IMR-90 (cell line): ENCODE results near the gene MAPK8IP3. TPM values are rescaled to one million over a fixed set of nuclear protein-coding genes. Genes with fewer than 3 reads are reported as not detected.

ENCODE experiments used
- ATAC-seq: fragments of 200-7000 bp; cut with Tn5 transposase; 2 replicates; pipeline ENCODE4 v1.9.1; 2020; ENCODE audit warnings: low read depth, mild to moderate bottlenecking, moderate library complexity
- BruUV-seq: library from RNA; stranded (reverse); fragments of 400-500 nt; replicated peaks from 2 replicates; lab custom pipeline; 2021; lab: Mats Ljungman, UMichigan
- CTCF ChIA-PET: fragments of 300-600 bp; formaldehyde crosslinking; extraction: SDS; loops from one replicate; lab custom pipeline; 2021; ENCODE audit warnings: antibody characterized with exemption; lab: Yijun Ruan, JAX
- POLR2A ChIA-PET: fragments of 300-600 bp; sonication (Branson Sonifier 250); formaldehyde crosslinking; loops from one replicate; lab custom pipeline; 2022; ENCODE audit warnings: antibody characterized with exemption; ENCODE audit not compliant: unreplicated experiment; lab: Charles Lee
- DNase-seq: peaks from one replicate; pipeline ENCODE4 v3.0.0; 2013
- H2AFZ ChIP-seq: replicated peaks from 2 replicates; pipeline ENCODE3; 2013; ENCODE audit warnings: low read length, mild to moderate bottlenecking; ENCODE audit not compliant: poor library complexity
- H2AK5ac ChIP-seq: 2 replicates; pipeline ENCODE4 v1.6.1; 2013; ENCODE audit warnings: low read depth, low read length, inconsistent platforms
- H2AK9ac ChIP-seq: replicated peaks from 2 replicates; pipeline ENCODE3; 2013; ENCODE audit warnings: mild to moderate bottlenecking, low read depth, low read length, moderate library complexity; ENCODE audit not compliant: poor library complexity
- H2BK120ac ChIP-seq: 2 replicates; pipeline ENCODE4 v1.6.1; 2013; ENCODE audit warnings: low read depth, low read length, inconsistent platforms
- H2BK15ac ChIP-seq: 3 replicates; pipeline ENCODE4 v1.6.1; 2013; ENCODE audit warnings: low read depth, low read length, inconsistent platforms
- H2BK20ac ChIP-seq: 2 replicates; pipeline ENCODE4 v1.6.1; 2013; ENCODE audit warnings: low read depth, mild to moderate bottlenecking, inconsistent platforms, low read length, moderate library complexity
- H2BK5ac ChIP-seq: 2 replicates; pipeline ENCODE4 v1.6.1; 2013; ENCODE audit warnings: mild to moderate bottlenecking, low read depth, low read length, inconsistent platforms; ENCODE audit not compliant: poor library complexity, severe bottlenecking
- H3K14ac ChIP-seq: replicated peaks from 2 replicates; pipeline ENCODE4 v1.6.1; 2013; ENCODE audit warnings: low read depth, low read length, inconsistent platforms
- H3K18ac ChIP-seq: 2 replicates; pipeline ENCODE4 v1.6.1; 2013; ENCODE audit warnings: low read depth, low read length, control low read depth
- H3K23ac ChIP-seq: 2 replicates; pipeline ENCODE4 v1.6.1; 2013; ENCODE audit warnings: low read depth, low read length, inconsistent platforms
- H3K27ac ChIP-seq: 2 replicates; pipeline ENCODE4 v1.5.1; 2013; ENCODE audit warnings: mild to moderate bottlenecking, control low read depth, low read length; ENCODE audit not compliant: insufficient read depth
- H3K27me3 ChIP-seq: 2 replicates; pipeline ENCODE4 v1.6.1; 2013; ENCODE audit warnings: low read length; ENCODE audit not compliant: control insufficient read depth, insufficient read depth
- H3K36me3 ChIP-seq: 2 replicates; pipeline ENCODE4 v1.6.1; 2013; ENCODE audit warnings: low read length, mixed read lengths; ENCODE audit not compliant: control insufficient read depth, insufficient read depth
- H3K4ac ChIP-seq: 2 replicates; pipeline ENCODE4 v1.6.1; 2013; ENCODE audit warnings: low read depth, low read length, inconsistent platforms
- H3K4me1 ChIP-seq: 2 replicates; pipeline ENCODE4 v1.6.1; 2013; ENCODE audit warnings: low read length, mixed read lengths; ENCODE audit not compliant: control insufficient read depth, insufficient read depth
- H3K4me2 ChIP-seq: 2 replicates; pipeline ENCODE4 v1.6.1; 2013; ENCODE audit warnings: low read depth, mild to moderate bottlenecking, control low read depth, low read length, moderate library complexity
- H3K4me3 ChIP-seq: 2 replicates; pipeline ENCODE4 v1.5.1; 2013; ENCODE audit warnings: low read depth, mild to moderate bottlenecking, control low read depth, low read length, moderate library complexity; ENCODE audit not compliant: insufficient read depth
- H3K56ac ChIP-seq: 2 replicates; pipeline ENCODE4 v1.6.1; 2013; ENCODE audit warnings: low read length, inconsistent platforms; ENCODE audit not compliant: insufficient read depth; ENCODE audit errors: extremely low read depth
- H3K79me1 ChIP-seq, 2 experiments: 2 replicates each; pipeline ENCODE4 v1.6.1; 2013; ENCODE audit warnings: low read length in 2 of 2, inconsistent platforms in 1 of 2, low read depth in 1 of 2
- H3K9ac ChIP-seq: 2 replicates; pipeline ENCODE4 v1.6.1; 2013; ENCODE audit warnings: low read depth, low read length, control low read depth
- H3K9me1 ChIP-seq: 2 replicates; pipeline ENCODE4 v1.6.1; 2013; ENCODE audit warnings: low read length, inconsistent platforms; ENCODE audit not compliant: insufficient read depth
- H3K9me3 ChIP-seq: 2 replicates; pipeline ENCODE4 v1.6.1; 2013; ENCODE audit warnings: low read length; ENCODE audit not compliant: control insufficient read depth, insufficient read depth
- H4K20me1 ChIP-seq: 2 replicates; pipeline ENCODE4 v1.6.1; 2013; ENCODE audit warnings: low read length, inconsistent platforms; ENCODE audit not compliant: insufficient read depth
- H4K5ac ChIP-seq: 2 replicates; pipeline ENCODE4 v1.6.1; 2013; ENCODE audit warnings: mild to moderate bottlenecking, low read depth, low read length, control low read depth
- H4K8ac ChIP-seq, 2 experiments: 2 replicates each; pipeline ENCODE4 v1.6.1; 2013; ENCODE audit warnings: low read depth in 2 of 2, low read length in 2 of 2, control low read depth in 1 of 2, inconsistent platforms in 1 of 2
- H4K91ac ChIP-seq: 2 replicates; pipeline ENCODE4 v1.6.1; 2013; ENCODE audit warnings: low read depth, low read length, inconsistent platforms; ENCODE audit not compliant: insufficient read depth
- RFX5 ChIP-seq: IDR thresholded peaks from 2 replicates; pipeline ENCODE4 v1.8.0; 2012; ENCODE audit warnings: low read depth, mild to moderate bottlenecking, low read length, moderate library complexity
- SMC3 ChIP-seq: fragments of 150-350 bp; IDR thresholded peaks from 2 replicates; pipeline ENCODE4 v1.6.1; 2016; ENCODE audit warnings: low read depth, mild to moderate bottlenecking, antibody characterized with exemption, low read length, moderate library complexity
- WGBS, 2 experiments: methylation state at CpG; one replicate each; pipeline versions ENCODE4 v1.1.5 to v1.1.7; 2013; ENCODE audit warnings: missing lambda C conversion rate in 2 of 2; ENCODE audit not compliant: insufficient read length in 1 of 2; ENCODE audit errors: extremely low coverage in 2 of 2; 5-methylcytosine and 5-hydroxymethylcytosine counted together
- dilution Hi-C: fragments of 300-500 bp; cut with HindIII; formaldehyde crosslinking; loops from one replicate; pipeline ENCODE4 v1.14.3; 2018; ENCODE audit warnings: low sequenced_read_pairs; ENCODE audit not compliant: unreplicated experiment
- in situ Hi-C: fragments of 300-500 bp; cut with MboI; formaldehyde crosslinking; loops from 3 replicates; pipeline ENCODE4 v1.14.3; 2019; ENCODE audit warnings: low sequenced_read_pairs, inconsistent platforms, mixed read lengths
- intact Hi-C: fragments of 100-400 bp; cut with micrococcal nuclease; formaldehyde crosslinking; loops from 2 replicates; pipeline ENCODE4 v1.10.0; 2022
- polyA plus RNA-seq, 3 experiments: library from polyadenylated mRNA; depleted of rRNA; stranded (reverse); fragments of >200 nt; gene quantifications; 2 replicates each; pipeline ENCODE4 v1.2.3, GENCODE V29; 2012; ENCODE audit warnings: low replicate concordance in 1 of 3
- total RNA-seq: library from RNA; depleted of rRNA; stranded (reverse); fragments of >200 nt; gene quantifications from 2 replicates; pipeline ENCODE4 v1.2.3, GENCODE V29; 2012
- TF ChIP-seq, protein P1 (sequence below): fragments of 150-350 bp; IDR thresholded peaks from 2 replicates; pipeline ENCODE4 v1.6.1; 2017; ENCODE audit warnings: mild to moderate bottlenecking, antibody characterized with exemption, low read length, low read depth

The MAPK8IP3 gene
- total and polyA plus RNA-seq, 2 of the 4 experiments (the other 2 are of a cell fraction), result 17.0 to 69.1 TPM

- 88% methylated on average over 22 of the region's 27 CpGs; no CpG with 5 or more reads in 1 of the 2 experiments for WGBS, 2 experiments
Observed at GRCh38 chr16:1818204-1818872, 112.3 kb downstream of the MAPK8IP3 start.

More at GRCh38 chr16:1818204-1818872, 112.3 kb downstream of the MAPK8IP3 start:
- no peak overlapping the region for H3K4ac ChIP-seq
- TF ChIP-seq, protein P1, sequence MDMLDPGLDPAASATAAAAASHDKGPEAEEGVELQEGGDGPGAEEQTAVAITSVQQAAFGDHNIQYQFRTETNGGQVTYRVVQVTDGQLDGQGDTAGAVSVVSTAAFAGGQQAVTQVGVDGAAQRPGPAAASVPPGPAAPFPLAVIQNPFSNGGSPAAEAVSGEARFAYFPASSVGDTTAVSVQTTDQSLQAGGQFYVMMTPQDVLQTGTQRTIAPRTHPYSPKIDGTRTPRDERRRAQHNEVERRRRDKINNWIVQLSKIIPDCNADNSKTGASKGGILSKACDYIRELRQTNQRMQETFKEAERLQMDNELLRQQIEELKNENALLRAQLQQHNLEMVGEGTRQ, result no peak
- no peak for TF ChIP-seq SMC3
- TF ChIP-seq RFX5, result no peak
- no peak overlapping the region for H3K9ac ChIP-seq
- H2BK120ac ChIP-seq, result no peak overlapping the region
- H4K5ac ChIP-seq, result no peak overlapping the region
- H4K20me1 ChIP-seq, result 0 out of 2 replicates have a peak, but pooled peaks cover 3% of the 10 kb centered on the region
- H3K4me2 ChIP-seq, result no peak overlapping the region
- BruUV-seq, result no TSS peak
- H2BK20ac ChIP-seq, result no peak overlapping the region
- H3K9me1 ChIP-seq, result peaks cover 2% of the 10 kb centered on the region; the same call in 1 of the 2 replicates
- H3K4me3 ChIP-seq, result no peak overlapping the region
- H3K23ac ChIP-seq, result no peak overlapping the region
- no peak for DNase-seq
- H2BK5ac ChIP-seq, result no peak overlapping the region
- H3K18ac ChIP-seq, result no peak overlapping the region
- H2AK5ac ChIP-seq, result no peak overlapping the region
- CTCF ChIA-PET, result no interaction called here
- dilution Hi-C loops, result no loop called here
- no peak overlapping the region for H2AK9ac ChIP-seq
- no peaks in the 10 kb centered on the region for H3K9me3 ChIP-seq
- H2AFZ ChIP-seq, result no peak overlapping the region
- H3K79me1 ChIP-seq, result peaks cover 0 to 6% of the 10 kb centered on the region in 2 experiments; a peak in 1 of 4 replicates
- H3K4me1 ChIP-seq, result no peaks in the 10 kb centered on the region
- no peak overlapping the region for H4K8ac ChIP-seq
- POLR2A ChIA-PET, result no interaction called here
- no peak overlapping the region for H4K91ac ChIP-seq
- no peaks in the 10 kb centered on the region for H3K27me3 ChIP-seq
- no peak overlapping the region for H3K27ac ChIP-seq
- in situ Hi-C loops, result no loop called here
- ATAC-seq, result no peak
- intact Hi-C loops, result no loop called here
- H3K14ac ChIP-seq, result no peak overlapping the region
- no peak overlapping the region for H2BK15ac ChIP-seq
- H3K56ac ChIP-seq, result no peak overlapping the region
- H3K36me3 ChIP-seq, result peaks cover 18% of the 10 kb centered on the region
